ENCODE data around the gene CALM3. TPM values are rescaled to one million over a fixed set of nuclear protein-coding genes. Genes with fewer than 3 reads are reported as not detected.
"Not testable (repeated sequence)": the region's sequence is repeated elsewhere in the genome, so short reads cannot be mapped to it uniquely, and the experiment has no call there.

CALM3 gene
- total and polyA plus RNA-seq, 2 experiments from 2014 or later: 148 to 215 TPM

- no peak for TF ChIP-seq CTCF (conservative IDR thresholded peaks at IDR 0.05; ENCODE audit: low read depth in 2 of 2)
- TF ChIP-seq CREB1 (CRISPR knock-in tag; IDR thresholded peaks at IDR 0.05; ENCODE audit: low read depth): no peak
- no peak for TF ChIP-seq STAT1 (IDR thresholded peaks at IDR 0.05; ENCODE audit: unreplicated experiment)
- TF ChIP-seq ZNF331 (CRISPR knock-in tag; IDR thresholded peaks at IDR 0.05; ENCODE audit: low read depth): no peak
- no peak for TF ChIP-seq JUNB (IDR thresholded peaks at IDR 0.05; ENCODE audit: unreplicated experiment)
Measured at GRCh38 chr19:46555628-46556280, 45.4 kb upstream of the CALM3 start (continued).

- not testable (repeated sequence) for H3K27me3 Mint-ChIP-seq (ENCODE audit: insufficient read depth, low read depth, poor library complexity); ATAC-seq; H3K27ac ChIP-seq (ENCODE audit: low read depth); H3K36me3 ChIP-seq (ENCODE audit: insufficient read depth); H3K27ac Mint-ChIP-seq; H3K4me1 Mint-ChIP-seq; H3K4me3 ChIP-seq; H3K4me1 ChIP-seq (ENCODE audit: insufficient read depth); DNase-seq (ENCODE audit: low spot score); H3K4me2 ChIP-seq; H3F3A ChIP-seq (replicated peaks; ENCODE audit: low read depth); H4K20me1 ChIP-seq (replicated peaks; ENCODE audit: insufficient read depth); H3K27me3 ChIP-seq (ENCODE audit: insufficient read depth); H3K79me2 ChIP-seq (replicated peaks; ENCODE audit: insufficient read depth); H2AFZ ChIP-seq; H3K4me3 Mint-ChIP-seq; H3K36me3 Mint-ChIP-seq (ENCODE audit: low read depth); H3K9me2 ChIP-seq (ENCODE audit: insufficient read depth)
- peaks cover 11% of the 10 kb centered on the region for H3K9me3 Mint-ChIP-seq
Measured at GRCh38 chr19:46556471-46556870, 44.7 kb upstream of the CALM3 start.

GRCh38 chr19:46559203-46559602 lies 41.9 kb upstream of the CALM3 start:
- peaks cover 6% of the 10 kb centered on the region for H3K27me3 Mint-ChIP-seq (ENCODE audit: insufficient read depth, low read depth, poor library complexity)
- Histone ChIP-seq H3K36me3 (ENCODE audit: insufficient read depth) (no peaks in the 10 kb centered on the region), H2AFZ (no peak overlapping the region), H3K4me2 (no peak overlapping the region), H3K79me2 (replicated peaks; ENCODE audit: insufficient read depth) (no peaks in the 10 kb centered on the region), H3K4me3 (no peak overlapping the region), H4K20me1 (replicated peaks; ENCODE audit: insufficient read depth) (no peaks in the 10 kb centered on the region), H3F3A (replicated peaks; ENCODE audit: low read depth) (no peaks in the 10 kb centered on the region), H3K27ac (ENCODE audit: low read depth) (no peak overlapping the region), H3K9me2 (ENCODE audit: insufficient read depth) (no peaks in the 10 kb centered on the region), H3K27me3 (ENCODE audit: insufficient read depth) (no peaks in the 10 kb centered on the region), H3K4me1 (ENCODE audit: insufficient read depth) (no peaks in the 10 kb centered on the region)
- peaks cover 10% of the 10 kb centered on the region for H3K9me3 Mint-ChIP-seq
- no peaks in the 10 kb centered on the region for H3K36me3 Mint-ChIP-seq (ENCODE audit: low read depth)
- DNase-seq (ENCODE audit: low spot score) (no peak), ATAC-seq (no peak)
- no peaks in the 10 kb centered on the region for H3K4me1 Mint-ChIP-seq
- no peak overlapping the region for H3K4me3 Mint-ChIP-seq
- H3K27ac Mint-ChIP-seq: no peak overlapping the region
- no peak for TF ChIP-seq ETS1 (IDR thresholded peaks at IDR 0.05)
- TF ChIP-seq JUNB (IDR thresholded peaks at IDR 0.05; ENCODE audit: unreplicated experiment): no peak
- TF ChIP-seq ZNF462 (CRISPR knock-in tag; IDR thresholded peaks at IDR 0.05): no peak
- TF ChIP-seq POLR2AphosphoS5 (IDR thresholded peaks at IDR 0.05; ENCODE audit: low read depth): no peak

All from GM23338 (cell line).